Kidney capillary endothelial cell (primary cell): ENCODE data around the gene GATAD2B.
"Not testable (repeated sequence)": the region's sequence is repeated elsewhere in the genome, so short reads cannot be mapped to it uniquely, and the experiment has no call there.

Experiments
- DNase-seq: peaks from one replicate; pipeline ENCODE4 v3.0.0-alpha.2; 2018; ENCODE audit warnings: low spot score

GATAD2B gene

GRCh38 chr1:153833968-153834367 is 88.8 kb downstream of the GATAD2B start:
- not testable (repeated sequence) for DNase-seq

- DNase-seq, result no peak
These were observed 89.6 kb downstream of the GATAD2B start for GRCh38 chr1:153833171-153833570.

GRCh38 chr1:153832293-153832692 is 90.5 kb downstream of the GATAD2B start:
- DNase-seq, result no peak

GRCh38 chr1:153831026-153831425 is 91.7 kb downstream of the GATAD2B start:
- DNase-seq, result no peak

- no peak for DNase-seq
These were observed 95.4 kb downstream of the GATAD2B start for GRCh38 chr1:153827168-153827964.

GRCh38 chr1:153818876-153819275 is 103.9 kb downstream of the GATAD2B start:
- DNase-seq, result no peak

GRCh38 chr1:153816283-153816889 is 106.4 kb downstream of the GATAD2B start:
- no peak for DNase-seq

- DNase-seq, result no peak
These were observed 116.7 kb downstream of the GATAD2B start for GRCh38 chr1:153805886-153806719.

GRCh38 chr1:153805042-153805745 is 117.6 kb downstream of the GATAD2B start:
- DNase-seq, result peak; percentile 76

- DNase-seq, result no peak
These were observed 118.7 kb downstream of the GATAD2B start for GRCh38 chr1:153804112-153804511.

GRCh38 chr1:153803470-153804056 is 119.2 kb downstream of the GATAD2B start:
- no peak for DNase-seq

- DNase-seq, result no peak
These were observed 120.7 kb downstream of the GATAD2B start for GRCh38 chr1:153801786-153802697.

- DNase-seq, result no peak
These were observed 121.6 kb downstream of the GATAD2B start for GRCh38 chr1:153801028-153801625.

- no peak for DNase-seq
These were observed 122.3 kb downstream of the GATAD2B start for GRCh38 chr1:153800516-153800915.

GRCh38 chr1:153799566-153800465 is 123.0 kb downstream of the GATAD2B start:
- DNase-seq, result no peak

GRCh38 chr1:153799016-153799415 is 123.8 kb downstream of the GATAD2B start:
- DNase-seq, result no peak

- DNase-seq, result no peak
These were observed 124.3 kb downstream of the GATAD2B start for GRCh38 chr1:153798468-153798780.

GRCh38 chr1:153796786-153797659 is 125.7 kb downstream of the GATAD2B start:
- DNase-seq, result no peak
